ENCODE data around the gene VCPKMT.

GRCh38 chr14:50122291-50122690, 5.9 kb upstream of the VCPKMT start:
- no peak for TF ChIP-seq CTCF (IDR thresholded peaks at IDR 0.05; ENCODE audit: poor library complexity, severe bottlenecking)
- no peak for TF ChIP-seq EZH2 (IDR thresholded peaks at IDR 0.05; ENCODE audit: borderline replicate concordance, insufficient read depth, low read length, poor library complexity, severe bottlenecking)
- no peak for TF ChIP-seq EP300 (conservative IDR thresholded peaks at IDR 0.05; ENCODE audit: poor library complexity, severe bottlenecking)
- TF ChIP-seq SMC3 (conservative IDR thresholded peaks at IDR 0.05; ENCODE audit: poor library complexity) = no peak
- no peak for TF ChIP-seq MXI1 (conservative IDR thresholded peaks at IDR 0.05; ENCODE audit: poor library complexity, severe bottlenecking)
- no peak for TF ChIP-seq RAD21 (conservative IDR thresholded peaks at IDR 0.05)
